ENCODE data around the gene TXNDC8.
"Not testable (repeated sequence)": the region's sequence is repeated elsewhere in the genome, so short reads cannot be mapped to it uniquely, and the experiment has no call there.

TXNDC8 gene

DNA sequence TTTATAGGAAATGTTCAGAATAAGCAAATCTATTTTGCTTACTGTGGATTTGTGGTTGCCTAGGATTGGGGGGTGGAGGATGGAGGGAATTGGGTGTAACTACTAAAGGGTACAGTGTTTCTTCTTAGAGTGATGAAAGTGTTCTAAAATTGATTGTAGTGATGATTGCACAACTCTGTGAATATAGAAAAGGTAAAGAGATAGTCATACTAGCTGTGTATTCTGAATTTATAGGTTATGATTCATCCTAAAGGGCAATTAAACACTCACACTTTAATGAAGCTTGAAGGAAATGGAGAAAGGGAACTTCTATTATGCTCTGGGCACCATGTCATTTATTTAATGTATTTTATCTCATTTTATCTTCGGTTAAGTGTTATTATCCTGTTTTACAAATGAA lies 9.9 kb downstream of the TXNDC8 start:
- DNase-seq: no peak

DNA sequence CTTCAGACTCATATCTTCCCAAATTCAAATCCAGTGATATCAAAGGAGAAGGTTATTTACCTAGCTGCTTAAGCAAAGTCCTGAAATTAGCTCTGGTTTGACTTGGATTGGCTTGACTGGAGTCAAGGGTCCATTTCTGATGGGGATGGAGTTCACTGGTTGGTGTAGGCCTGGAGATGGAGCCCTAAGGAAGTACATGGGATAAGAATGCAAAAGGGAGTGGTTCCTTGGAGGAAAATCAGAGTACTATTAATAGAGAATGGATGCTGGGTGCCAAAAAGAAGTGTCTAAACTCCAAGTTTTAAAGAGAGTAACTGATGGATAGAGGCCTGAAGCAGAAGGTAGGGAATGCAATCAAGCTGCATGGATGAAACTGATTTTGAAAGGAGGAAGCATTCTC lies 13.8 kb downstream of the TXNDC8 start:
- no peak for DNase-seq

DNA sequence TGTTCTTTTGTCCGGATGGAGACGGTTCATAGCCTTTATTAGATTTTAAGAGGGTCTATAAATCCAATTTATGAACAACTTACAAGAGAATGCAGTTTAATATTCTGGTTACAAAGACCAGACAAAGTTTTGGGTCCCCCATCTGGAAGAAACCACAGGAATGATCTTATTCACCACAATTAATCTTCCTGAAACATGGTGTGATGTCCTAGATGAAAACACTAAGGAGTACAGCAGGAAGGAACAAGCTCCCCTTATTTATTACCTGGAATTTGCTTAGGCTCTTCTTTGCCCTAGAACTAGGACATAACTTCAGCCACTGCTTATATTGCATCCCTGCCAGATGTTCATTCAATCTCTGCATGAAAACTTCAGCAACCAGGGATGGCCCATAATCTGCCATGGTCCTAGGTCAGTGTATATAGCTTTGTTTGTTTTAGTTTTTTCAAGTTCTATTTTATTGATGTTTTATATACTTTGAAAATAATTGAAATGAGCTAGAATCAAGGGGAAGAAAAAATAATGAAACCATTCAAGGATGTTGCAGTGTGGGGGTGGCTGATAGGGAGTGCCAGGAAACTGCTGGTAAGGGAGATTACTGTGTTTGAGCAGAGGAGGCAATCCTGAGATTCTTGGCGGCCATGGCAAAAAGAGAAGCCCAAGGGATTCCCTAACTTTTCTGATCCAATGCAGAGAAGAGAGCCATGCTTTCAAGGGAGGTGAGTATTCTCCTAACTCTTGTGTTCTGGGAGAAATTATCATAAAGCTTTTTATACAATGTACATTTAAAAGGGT lies 16.8 kb downstream of the TXNDC8 start:
- no peak for DNase-seq

DNA sequence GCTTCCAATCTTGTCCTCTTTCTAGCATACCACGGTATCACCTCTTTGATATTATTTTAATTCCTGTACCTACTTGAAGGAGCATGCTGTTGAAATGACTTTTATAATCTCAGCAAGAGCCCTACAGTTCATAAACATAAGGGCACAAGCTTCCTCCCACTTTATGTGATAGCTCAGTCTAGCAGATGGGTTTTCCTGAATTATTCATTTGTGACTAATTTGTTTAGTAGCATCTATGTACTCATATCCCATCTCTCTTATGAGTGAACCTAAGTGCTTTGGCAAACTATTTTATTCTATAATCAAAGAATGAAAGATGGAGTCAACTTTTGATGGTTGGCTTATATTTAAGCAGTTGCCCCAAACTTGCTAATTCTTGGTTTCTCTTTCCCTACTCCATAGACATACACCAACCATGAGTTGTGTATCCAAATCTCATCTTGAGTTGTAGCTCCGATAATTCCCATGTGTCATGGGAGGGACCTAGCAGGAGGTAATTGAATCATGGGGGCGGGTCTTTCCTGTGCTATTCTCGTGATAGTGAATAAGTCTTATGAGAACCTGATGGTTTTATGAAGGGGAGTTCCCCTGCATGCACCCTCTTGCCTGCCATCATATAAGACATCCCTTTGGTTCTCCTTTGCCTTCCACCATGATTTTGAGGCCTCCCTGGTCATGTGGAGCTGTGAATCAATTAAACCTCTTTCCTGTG lies 17.7 kb downstream of the TXNDC8 start:
- no peak for DNase-seq

DNA sequence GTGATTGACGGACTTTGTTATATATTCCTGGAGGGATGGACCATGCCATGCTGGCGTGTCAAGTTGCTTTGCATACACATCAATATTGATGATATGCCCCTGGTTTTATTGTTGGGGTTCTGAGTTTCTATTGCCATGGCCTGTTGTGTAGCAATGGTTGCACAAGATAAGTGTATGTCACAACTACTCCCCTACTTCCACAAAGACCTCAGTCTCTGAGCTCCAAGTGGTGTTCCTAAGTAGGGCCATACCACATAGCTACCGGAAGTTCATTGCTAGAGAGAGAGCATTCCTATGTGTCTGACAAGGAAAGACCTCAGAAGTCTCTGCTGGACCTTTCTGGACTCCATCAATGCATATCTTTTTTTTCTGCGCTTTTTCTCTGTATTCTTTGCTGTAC lies 19.8 kb downstream of the TXNDC8 start:
- DNase-seq: no peak

DNA sequence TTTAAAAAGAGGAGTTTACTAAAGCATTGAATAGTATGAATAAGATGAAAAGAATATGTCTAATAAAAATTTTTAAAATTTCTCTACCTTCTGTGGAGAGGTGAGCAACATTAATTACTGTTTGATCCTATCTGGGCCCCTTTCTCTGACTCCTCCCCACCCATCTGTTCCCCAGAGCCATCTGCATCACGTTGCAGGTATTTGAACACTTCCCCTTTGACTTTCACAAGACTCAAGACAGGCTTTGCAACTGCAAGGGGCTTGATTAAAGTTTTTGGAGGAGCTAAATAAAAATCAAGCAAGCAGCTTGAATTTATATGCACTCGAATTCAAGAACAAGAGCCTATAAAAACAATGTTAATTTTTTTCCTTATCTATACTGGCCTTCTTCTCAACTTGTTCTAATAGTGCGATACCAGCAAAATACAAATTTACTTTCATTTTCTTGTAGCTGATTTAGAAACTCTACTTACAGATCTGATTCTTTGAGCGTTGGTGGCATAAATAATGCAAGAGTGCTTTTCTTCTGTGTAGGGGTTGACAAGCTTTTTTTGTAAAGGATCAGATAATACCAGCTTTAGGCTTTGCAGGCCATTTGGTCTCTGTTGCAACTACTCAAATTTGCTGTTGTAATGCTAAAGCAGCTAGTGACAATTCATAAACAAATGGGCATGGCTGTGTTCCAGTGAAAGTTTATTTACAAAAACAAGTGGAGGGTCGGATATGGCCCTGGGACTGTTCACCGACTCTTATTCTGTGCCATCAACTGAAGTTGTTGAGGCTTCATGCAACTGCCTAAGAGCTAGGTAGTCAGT lies 21.2 kb downstream of the TXNDC8 start:
- no peak for DNase-seq

DNA sequence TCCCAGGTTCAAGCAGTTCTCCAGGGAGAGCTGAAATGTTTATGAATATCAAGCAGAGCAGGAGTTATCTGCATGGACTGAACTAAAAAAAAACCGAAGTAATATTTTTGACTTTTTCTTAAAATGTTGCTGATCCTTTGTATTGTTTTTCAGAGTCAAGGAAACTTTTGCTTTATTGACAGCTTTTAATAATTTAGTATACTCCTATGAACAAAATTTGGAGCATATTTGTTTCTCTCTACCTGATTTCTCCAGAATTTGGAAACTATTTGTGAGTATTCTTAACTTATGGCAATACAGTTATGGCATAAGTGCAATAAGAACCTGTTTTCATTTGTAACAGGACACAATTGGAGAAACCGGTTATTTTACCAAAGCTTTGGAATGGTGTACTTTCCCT lies 25.7 kb downstream of the TXNDC8 start:
- DNase-seq: not testable (repeated sequence)

DNA sequence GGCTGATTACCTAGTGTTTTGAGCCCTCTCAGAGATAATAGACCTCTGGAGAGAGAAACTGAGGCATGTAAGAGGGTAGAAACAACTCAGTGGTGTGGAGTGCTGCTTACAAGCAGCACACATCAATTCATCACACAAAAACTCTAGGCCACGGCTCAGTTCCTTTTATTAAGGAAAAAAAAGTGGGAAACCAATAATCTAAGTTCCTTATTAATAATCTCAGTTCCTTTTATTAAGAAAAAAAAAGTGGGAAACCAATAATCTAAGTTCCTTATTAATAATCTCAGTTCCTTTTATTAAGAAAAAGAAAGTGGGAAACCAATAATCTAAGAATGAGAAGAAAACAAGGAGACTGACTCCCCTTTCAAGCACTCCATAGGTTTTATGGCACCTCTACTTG lies 28.0 kb downstream of the TXNDC8 start:
- no peak for DNase-seq

DNA sequence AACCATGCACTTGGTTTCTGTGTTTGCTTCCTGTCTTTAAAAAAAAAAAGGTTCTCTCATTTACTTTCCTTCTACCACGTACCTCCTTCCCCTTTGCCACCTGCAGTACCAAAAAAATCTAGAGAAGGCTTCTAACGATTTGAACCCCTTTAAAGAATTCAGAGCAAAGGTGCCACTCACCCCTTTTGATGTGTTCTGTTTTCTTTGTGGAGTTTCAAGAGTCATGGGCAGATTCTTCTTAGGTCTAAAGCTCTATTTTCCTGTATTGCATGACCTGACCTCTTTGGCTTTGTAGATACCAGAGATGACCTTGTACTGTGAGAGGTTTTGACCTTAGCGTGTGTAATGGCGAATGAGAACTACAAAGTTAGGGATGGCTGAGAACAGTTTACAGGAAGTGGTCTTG lies 29.0 kb downstream of the TXNDC8 start:
- no peak for DNase-seq

DNA sequence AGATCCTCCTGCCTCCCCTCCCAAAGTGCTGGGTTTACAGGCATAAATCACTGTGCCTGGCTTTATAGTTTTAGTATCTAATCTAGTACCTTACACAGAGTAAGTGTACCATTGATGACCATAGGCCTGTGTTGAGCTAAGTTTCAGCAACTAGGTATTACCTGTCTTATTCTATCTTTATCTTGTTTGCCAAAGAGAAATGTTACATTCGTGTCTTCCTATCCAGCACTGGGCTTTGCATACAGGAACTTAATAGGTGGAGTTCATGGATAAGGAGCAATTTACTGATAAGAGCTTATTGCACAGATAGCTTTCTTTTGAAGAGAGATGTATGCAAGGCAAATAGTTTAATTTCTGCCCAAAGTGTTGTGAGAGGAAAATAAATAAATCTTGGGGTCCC lies 30.5 kb downstream of the TXNDC8 start:
- DNase-seq: no peak

DNA sequence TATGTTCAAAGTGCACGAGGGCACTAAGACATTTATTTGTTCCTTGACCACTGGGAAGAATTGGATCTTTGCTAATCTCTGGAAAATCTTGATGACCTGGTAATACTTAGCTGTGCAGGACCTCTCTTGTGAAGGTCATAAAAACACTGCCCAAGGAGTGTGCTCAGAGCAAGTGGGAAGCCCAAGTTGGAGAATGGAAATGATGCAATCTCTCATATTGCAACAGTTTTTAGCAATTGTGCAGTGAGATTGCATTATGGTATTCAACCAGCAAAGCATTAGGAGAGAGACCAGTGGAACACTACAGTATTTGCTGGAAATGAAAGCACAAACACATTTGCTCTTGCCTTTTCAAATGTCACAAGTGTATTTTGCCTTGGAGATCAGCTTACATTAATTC lies 34.5 kb downstream of the TXNDC8 start:
- no peak for DNase-seq

DNA sequence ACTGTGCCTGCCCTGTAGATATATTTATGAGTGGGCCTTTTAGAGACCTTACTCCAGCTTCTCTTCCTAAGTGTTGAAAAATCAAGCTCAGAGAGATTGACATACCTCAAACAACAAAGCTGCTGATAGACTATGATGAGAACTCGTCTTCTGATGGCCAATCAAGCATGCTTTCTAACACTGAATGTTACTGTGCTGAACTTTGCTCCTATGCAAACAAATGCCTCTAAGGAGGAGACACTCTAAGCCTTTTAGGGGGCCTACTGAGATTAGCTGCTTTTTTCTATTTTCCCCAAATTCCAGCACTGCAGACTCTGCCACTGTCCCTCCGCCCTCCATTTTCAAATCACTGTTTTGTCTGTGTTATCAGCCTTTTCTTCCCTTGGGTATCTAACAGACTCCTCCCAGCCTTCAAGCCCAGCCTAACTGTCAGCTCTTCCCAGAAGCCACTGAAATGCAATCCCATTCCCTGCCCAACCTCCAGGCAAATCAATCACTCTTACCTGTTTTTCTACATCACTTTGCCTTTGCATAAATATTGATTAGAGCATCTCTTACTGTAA lies 39.5 kb downstream of the TXNDC8 start:
- no peak for DNase-seq

DNA sequence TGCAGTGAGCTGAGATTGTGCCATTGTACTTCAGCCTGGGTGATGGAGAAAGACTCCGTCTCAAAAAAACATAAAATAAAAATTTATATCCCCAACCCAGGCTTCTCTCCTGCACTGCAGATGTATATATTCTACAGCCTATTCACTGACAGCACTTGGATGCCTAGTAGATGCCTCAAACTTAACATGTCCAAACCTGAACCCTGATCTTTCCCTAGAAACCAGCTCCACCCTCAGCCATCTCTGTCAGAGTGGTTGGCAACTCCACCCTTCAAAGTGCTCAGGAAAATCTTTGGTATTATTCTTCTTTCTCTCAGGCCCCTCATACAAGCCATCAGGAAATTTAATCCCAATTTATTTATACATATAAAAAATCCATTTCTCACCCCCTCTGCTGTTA lies 44.4 kb downstream of the TXNDC8 start:
- no peak for DNase-seq

DNA sequence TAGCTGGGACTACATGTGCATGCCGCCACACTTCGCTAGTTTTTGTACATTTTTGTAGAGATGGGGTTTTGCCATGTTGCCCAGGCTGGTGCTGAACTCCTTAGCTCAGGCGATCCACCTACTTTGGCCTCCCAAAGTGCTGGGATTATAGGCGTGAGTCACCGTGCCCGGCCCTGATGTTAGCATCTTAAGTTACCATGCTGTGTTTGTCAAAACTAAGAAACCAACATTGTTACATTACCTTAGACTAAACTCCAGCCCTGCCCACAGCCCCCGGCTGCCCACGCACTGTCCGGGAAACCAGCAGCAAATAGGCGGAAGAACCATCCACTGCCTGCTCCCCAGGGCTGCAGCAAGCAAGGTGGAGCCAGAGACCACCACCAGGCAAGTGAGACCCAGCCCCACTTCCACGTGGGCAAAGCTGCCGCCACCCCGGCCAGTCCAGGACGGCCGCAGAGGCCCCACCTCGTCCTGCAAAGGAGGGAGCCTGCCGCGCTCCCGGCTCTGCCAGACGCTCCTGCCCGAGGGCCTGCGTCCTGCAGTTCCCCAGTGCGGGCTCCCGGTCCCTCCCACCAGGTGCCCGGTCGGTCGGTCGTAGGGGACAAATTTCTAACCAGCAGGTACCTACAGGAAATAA lies 45.6 kb downstream of the TXNDC8 start:
- no peak for DNase-seq

DNA sequence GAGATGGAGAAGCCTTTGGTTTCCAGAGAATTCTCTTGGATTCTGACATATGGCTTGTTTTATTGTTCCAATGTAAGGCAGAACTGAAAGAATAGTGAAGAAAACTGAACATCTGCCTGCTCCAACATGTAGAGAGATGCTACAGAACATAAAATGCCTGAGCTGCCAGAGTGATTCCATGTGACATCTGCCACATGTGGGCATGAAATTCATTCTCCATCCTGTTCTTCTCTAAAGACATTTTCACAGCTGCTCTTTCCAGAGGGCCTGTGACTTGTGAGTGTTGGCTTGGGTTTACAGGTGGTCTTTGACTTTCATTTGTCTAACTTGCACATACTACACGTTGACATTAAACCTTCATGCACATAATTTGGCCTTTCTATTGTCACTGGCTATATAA lies 47.7 kb downstream of the TXNDC8 start:
- DNase-seq: no peak

DNA sequence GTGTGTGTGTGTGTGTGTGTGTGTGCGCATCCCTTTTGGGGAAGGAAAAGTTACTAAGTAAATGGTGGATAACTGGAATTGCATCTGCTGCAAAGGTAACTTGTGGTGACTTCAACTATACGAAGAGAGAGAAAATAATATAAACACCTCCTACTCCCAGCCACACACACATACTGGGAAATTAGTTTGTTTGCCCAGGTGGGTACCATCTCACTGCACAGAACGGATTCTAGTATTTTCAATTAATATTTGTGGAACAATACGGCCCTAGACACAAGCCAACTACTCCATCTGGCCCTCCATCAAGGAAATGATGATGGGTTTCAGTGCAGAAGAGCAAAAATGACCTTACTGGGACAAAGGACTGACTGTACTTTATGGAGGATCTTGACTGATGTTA lies 49.2 kb downstream of the TXNDC8 start:
- DNase-seq: no peak

DNA sequence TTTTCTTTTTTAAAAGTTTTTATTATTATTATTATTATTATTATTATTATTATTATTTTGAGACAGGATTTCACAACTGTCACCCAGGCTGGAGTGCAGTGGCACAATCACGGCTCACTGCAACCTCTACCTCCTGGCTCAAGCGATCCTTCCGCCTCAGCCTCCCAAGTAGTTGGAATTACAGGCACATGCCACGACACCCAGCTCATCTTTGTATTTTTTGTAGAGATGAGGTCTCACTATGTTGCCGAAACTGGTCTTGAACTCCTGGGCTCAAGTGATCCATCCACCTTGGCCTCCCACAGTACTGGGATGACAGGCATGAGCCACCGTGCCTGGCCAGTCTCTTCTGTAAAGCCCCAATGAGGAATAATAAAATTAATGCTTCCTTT lies 50.4 kb downstream of the TXNDC8 start:
- DNase-seq: no peak

DNA sequence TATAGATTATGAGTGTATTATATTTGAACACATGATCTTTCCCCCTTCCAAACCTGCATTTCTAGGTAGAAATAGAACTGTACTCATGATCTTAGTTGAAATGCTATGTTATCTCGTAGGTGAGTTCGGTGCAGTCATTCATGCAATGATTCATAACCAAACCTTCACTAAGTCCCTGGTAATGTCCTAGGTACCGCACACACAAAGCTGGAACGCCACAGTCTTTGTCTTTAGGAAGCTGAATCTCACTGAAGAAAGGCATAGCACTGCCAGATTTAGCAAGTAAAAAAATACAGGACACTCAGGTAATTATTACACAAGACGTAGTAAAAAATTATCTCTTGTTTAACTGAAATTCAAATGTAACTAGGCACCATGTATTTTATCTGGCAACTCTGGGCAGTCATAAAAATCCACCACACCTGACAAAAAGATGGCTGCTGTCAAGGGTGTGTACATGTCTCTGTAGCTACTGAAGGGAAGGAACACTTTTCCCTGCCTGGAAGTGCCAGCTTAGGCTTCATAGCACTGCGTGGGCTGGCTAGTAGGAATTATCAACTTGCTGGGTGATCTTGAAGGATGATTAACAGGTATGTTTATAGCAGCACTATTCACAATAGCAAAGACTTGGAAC lies 53.3 kb downstream of the TXNDC8 start:
- no peak for DNase-seq

DNA sequence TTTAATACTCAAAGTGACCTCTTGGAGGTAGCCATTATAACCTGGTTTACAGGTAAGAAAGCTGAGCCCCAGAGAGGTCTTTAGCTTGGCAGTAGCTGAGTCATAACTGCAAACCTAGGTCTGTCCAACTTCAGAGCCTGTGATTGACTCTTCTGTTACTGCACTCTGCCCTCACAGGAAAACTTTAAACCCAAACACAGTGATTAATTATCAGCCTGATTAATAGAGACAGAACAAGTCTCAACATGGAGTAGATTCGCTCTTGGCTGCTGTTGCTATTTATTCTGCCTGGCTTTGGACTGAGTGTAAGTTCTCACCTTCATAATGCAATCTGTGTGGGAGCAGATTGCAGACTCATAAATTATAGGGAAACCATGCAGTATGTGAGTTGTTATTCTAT lies 53.9 kb downstream of the TXNDC8 start:
- DNase-seq: no peak

DNA sequence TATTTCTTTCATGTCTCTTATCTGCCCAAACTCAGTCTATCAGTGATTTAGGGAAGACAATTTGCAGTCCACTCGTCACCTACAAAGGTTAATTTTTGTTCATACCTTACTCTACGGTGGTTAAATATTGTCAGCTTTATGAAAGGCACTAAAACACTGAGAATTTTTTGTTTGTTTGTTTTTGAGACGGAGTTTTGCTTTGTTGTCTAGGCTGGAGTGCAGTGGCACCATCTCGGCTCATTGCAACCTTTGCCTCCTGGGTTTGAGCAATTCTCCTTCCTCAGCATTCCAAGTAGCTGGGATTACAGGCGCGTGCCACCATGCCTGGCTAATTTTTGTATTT lies 55.0 kb downstream of the TXNDC8 start:
- DNase-seq: no peak

DNA sequence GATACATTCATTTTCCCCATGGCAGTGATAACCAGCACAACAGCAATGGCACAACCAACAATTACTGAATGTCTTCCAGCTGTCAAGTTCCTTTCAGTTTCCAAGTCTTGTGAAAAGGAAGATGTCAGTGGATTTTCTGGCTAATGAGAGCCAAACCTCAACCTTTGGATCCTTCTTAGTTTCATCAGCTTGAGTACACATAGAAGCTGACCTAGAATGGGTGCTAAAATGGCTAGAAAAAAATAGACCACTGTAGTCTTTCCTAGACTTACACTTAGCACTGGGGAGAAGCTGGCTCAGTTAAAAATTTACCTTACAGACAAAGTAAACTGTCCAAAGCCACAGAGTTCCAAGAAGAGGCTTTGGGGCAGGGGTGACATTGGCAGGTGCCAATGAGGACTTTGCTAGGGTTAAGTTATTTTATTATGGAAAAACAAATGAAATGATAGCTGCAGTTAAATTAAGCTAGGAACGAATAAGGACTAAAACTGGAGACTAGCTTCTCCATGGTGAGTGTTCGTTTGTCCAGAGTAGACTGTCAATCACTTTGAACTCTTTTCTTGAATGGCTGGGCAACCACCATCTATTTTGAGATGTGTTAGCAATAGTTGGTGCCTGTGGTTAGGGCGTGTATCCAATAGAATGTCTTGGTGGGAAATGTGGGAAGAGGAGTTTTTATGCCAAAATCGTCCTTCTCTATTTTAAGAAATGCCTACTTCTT lies 55.5 kb downstream of the TXNDC8 start:
- DNase-seq: no peak
